WTC11 (cell line): ENCODE measurements around the gene RAB40B. TPM values are rescaled to one million over a fixed set of nuclear protein-coding genes. Genes with fewer than 3 reads are reported as not detected.

Experiments used
- ATAC-seq: fragments of 200-7000 bp; cut with Tn5 transposase; 2 replicates; pipeline ENCODE4 v1.10.0; 2021; ENCODE audit warnings: mild to moderate bottlenecking, moderate library complexity
- CTCF ChIA-PET: fragments of 300-600 bp; sonication (Branson Sonifier 250); formaldehyde crosslinking; loops from one replicate; lab custom pipeline; 2021; ENCODE audit warnings: antibody characterized with exemption; lab: Charles Lee
- POLR2A ChIA-PET: fragments of 350-600 bp; sonication (Branson Sonifier 250); formaldehyde crosslinking; loops from one replicate; lab custom pipeline; 2021; ENCODE audit warnings: antibody characterized with exemption; lab: Charles Lee
- DNase-seq: peaks from one replicate; pipeline ENCODE4 v3.0.0; 2021; ENCODE audit warnings: low spot score
- H3K27ac Mint-ChIP-seq: 2 replicates; pipeline ENCODE4 v1.8.0; 2021; ENCODE audit warnings: mixed read lengths
- H3K27me3 Mint-ChIP-seq: 2 replicates; pipeline ENCODE4 v1.8.0; 2021; ENCODE audit warnings: low read depth, mild to moderate bottlenecking, moderate library complexity, mixed read lengths
- H3K36me3 Mint-ChIP-seq: 2 replicates; pipeline ENCODE4 v1.8.0; 2021; ENCODE audit warnings: mixed read lengths
- H3K4me1 Mint-ChIP-seq: 2 replicates; pipeline ENCODE4 v1.8.0; 2022; ENCODE audit warnings: mixed read lengths
- H3K4me3 Mint-ChIP-seq: 2 replicates; pipeline ENCODE4 v1.8.0; 2021; ENCODE audit warnings: mild to moderate bottlenecking, moderate library complexity, mixed read lengths
- H3K9me3 Mint-ChIP-seq: 2 replicates; pipeline ENCODE4 v1.8.0; 2021; ENCODE audit warnings: mixed read lengths
- ELF4 ChIP-seq: sonication (generic); formaldehyde crosslinking; IDR thresholded peaks from 2 replicates; pipeline ENCODE4 v1.8.1; 2022; ENCODE audit warnings: low read depth, mild to moderate bottlenecking, moderate library complexity, missing genetic modification reagents
- ESRRA ChIP-seq: sonication (generic); formaldehyde crosslinking; IDR thresholded peaks from 2 replicates; pipeline ENCODE4 v1.8.1; 2022; ENCODE audit warnings: mild to moderate bottlenecking, missing genetic modification reagents, borderline replicate concordance
- FOXP4 ChIP-seq: sonication (generic); formaldehyde crosslinking; IDR thresholded peaks from 2 replicates; pipeline ENCODE4 v1.8.0; 2022; ENCODE audit warnings: mild to moderate bottlenecking, missing genetic modification reagents
- HMGA2 ChIP-seq: fragments of 250-450 bp; sonication (Bioruptor Pico); IDR thresholded peaks from 2 replicates; pipeline ENCODE4 v1.4.0; 2021; ENCODE audit warnings: mild to moderate bottlenecking, moderate library complexity
- HMGXB4 ChIP-seq: sonication (generic); formaldehyde crosslinking; IDR thresholded peaks from 2 replicates; pipeline ENCODE4 v1.8.1; 2023; ENCODE audit warnings: mild to moderate bottlenecking, moderate library complexity, missing genetic modification reagents
- MAX ChIP-seq: sonication (generic); formaldehyde crosslinking; IDR thresholded peaks from 2 replicates; pipeline ENCODE4 v1.8.0; 2022; ENCODE audit warnings: mild to moderate bottlenecking, missing genetic modification reagents
- MXD4 ChIP-seq: fragments of 250-450 bp; sonication (Bioruptor Pico); IDR thresholded peaks from 2 replicates; pipeline ENCODE4 v1.8.0; 2021; ENCODE audit warnings: mild to moderate bottlenecking, moderate library complexity, borderline replicate concordance
- NFATC4 ChIP-seq: fragments of 250-450 bp; sonication (Bioruptor Pico); IDR thresholded peaks from 2 replicates; pipeline ENCODE4 v1.9.0; 2021; ENCODE audit warnings: mild to moderate bottlenecking
- PREB ChIP-seq: sonication (generic); formaldehyde crosslinking; IDR thresholded peaks from 2 replicates; pipeline ENCODE4 v1.8.1; 2022; ENCODE audit warnings: mild to moderate bottlenecking, missing genetic modification reagents, moderate library complexity, borderline replicate concordance
- PRRX2 ChIP-seq: fragments of 250-450 bp; sonication (Bioruptor Pico); IDR thresholded peaks from 2 replicates; pipeline ENCODE4 v1.8.0; 2021; ENCODE audit warnings: mild to moderate bottlenecking
- TCF7 ChIP-seq: sonication (generic); formaldehyde crosslinking; IDR thresholded peaks from 2 replicates; pipeline ENCODE4 v1.8.0; 2022; ENCODE audit warnings: mild to moderate bottlenecking, low read depth, missing genetic modification reagents, moderate library complexity
- ZNF263 ChIP-seq: sonication (generic); formaldehyde crosslinking; IDR thresholded peaks from 2 replicates; pipeline ENCODE4 v1.8.1; 2022; ENCODE audit warnings: low read depth, mild to moderate bottlenecking, moderate library complexity, missing genetic modification reagents
- ZNF317 ChIP-seq: sonication (generic); formaldehyde crosslinking; IDR thresholded peaks from 2 replicates; pipeline ENCODE4 v1.8.1; 2023; ENCODE audit warnings: low read depth, mild to moderate bottlenecking, moderate library complexity, missing genetic modification reagents, borderline replicate concordance
- total RNA-seq: library from RNA; stranded (reverse); gene quantifications from 3 replicates; pipeline ENCODE4 v1.2.3, GENCODE V29; 2021
- TF ChIP-seq, protein P1 (sequence below): sonication (generic); formaldehyde crosslinking; IDR thresholded peaks from 2 replicates; pipeline ENCODE4 v1.8.1; 2022; ENCODE audit warnings: missing genetic modification reagents, borderline replicate concordance
- TF ChIP-seq, protein P2 (sequence below): sonication (generic); formaldehyde crosslinking; conservative IDR thresholded peaks from 2 replicates; pipeline ENCODE4 v1.8.1; 2023; ENCODE audit warnings: mild to moderate bottlenecking, low read depth, missing genetic modification reagents, moderate library complexity
- TF ChIP-seq, protein P3 (sequence below): sonication (generic); formaldehyde crosslinking; IDR thresholded peaks from 2 replicates; pipeline ENCODE4 v1.8.1; 2023; ENCODE audit warnings: mild to moderate bottlenecking, missing genetic modification reagents, moderate library complexity
- TF ChIP-seq, protein P4 (sequence below): sonication (generic); formaldehyde crosslinking; IDR thresholded peaks from 2 replicates; pipeline ENCODE4 v1.8.1; 2022; ENCODE audit warnings: low read depth, mild to moderate bottlenecking, moderate library complexity, missing genetic modification reagents, borderline replicate concordance
- TF ChIP-seq, protein P5 (sequence below): sonication (generic); formaldehyde crosslinking; IDR thresholded peaks from 2 replicates; pipeline ENCODE4 v1.8.0; 2023; ENCODE audit warnings: missing genetic modification reagents
- TF ChIP-seq, protein P6 (sequence below): sonication (generic); formaldehyde crosslinking; IDR thresholded peaks from 2 replicates; pipeline ENCODE4 v1.8.0; 2022; ENCODE audit warnings: mild to moderate bottlenecking, missing genetic modification reagents

Gene RAB40B
- total RNA-seq, 1 experiment from 2014 or later: 3.1 TPM

DNA sequence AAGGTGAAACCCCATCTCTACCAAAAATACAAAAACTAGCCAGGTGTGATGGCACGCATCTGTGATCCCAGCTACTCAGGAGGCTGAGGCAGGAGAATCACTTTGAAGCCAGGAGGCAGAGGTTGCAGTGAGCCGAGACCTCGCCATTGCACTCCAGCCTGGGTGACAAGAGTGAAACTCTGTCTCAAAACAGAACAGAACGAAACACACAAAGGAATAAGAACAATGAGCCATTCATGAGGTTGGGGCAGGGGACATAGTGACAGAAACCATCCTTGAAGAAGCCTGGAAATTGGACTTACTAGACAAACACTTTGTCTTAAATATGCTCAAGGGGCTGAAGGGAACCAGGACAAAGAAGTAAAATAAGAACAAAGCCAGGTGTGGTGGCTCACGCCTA is 89.7 kb downstream of the RAB40B start (continued):
- TF ChIP-seq, protein P1, sequence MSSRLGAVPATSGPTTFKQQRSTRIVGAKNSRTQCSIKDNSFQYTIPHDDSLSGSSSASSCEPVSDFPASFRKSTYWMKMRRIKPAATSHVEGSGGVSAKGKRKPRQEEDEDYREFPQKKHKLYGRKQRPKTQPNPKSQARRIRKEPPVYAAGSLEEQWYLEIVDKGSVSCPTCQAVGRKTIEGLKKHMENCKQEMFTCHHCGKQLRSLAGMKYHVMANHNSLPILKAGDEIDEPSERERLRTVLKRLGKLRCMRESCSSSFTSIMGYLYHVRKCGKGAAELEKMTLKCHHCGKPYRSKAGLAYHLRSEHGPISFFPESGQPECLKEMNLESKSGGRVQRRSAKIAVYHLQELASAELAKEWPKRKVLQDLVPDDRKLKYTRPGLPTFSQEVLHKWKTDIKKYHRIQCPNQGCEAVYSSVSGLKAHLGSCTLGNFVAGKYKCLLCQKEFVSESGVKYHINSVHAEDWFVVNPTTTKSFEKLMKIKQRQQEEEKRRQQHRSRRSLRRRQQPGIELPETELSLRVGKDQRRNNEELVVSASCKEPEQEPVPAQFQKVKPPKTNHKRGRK: no peak
- TF ChIP-seq NFATC4 (CRISPR knock-in tag) (no peak), TCF7 (no peak), ZNF263 (CRISPR knock-in tag) (no peak), PRRX2 (CRISPR knock-in tag) (no peak)
- TF ChIP-seq, protein P2, sequence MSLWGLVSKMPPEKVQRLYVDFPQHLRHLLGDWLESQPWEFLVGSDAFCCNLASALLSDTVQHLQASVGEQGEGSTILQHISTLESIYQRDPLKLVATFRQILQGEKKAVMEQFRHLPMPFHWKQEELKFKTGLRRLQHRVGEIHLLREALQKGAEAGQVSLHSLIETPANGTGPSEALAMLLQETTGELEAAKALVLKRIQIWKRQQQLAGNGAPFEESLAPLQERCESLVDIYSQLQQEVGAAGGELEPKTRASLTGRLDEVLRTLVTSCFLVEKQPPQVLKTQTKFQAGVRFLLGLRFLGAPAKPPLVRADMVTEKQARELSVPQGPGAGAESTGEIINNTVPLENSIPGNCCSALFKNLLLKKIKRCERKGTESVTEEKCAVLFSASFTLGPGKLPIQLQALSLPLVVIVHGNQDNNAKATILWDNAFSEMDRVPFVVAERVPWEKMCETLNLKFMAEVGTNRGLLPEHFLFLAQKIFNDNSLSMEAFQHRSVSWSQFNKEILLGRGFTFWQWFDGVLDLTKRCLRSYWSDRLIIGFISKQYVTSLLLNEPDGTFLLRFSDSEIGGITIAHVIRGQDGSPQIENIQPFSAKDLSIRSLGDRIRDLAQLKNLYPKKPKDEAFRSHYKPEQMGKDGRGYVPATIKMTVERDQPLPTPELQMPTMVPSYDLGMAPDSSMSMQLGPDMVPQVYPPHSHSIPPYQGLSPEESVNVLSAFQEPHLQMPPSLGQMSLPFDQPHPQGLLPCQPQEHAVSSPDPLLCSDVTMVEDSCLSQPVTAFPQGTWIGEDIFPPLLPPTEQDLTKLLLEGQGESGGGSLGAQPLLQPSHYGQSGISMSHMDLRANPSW (CRISPR knock-in tag): no peak

- H3K27ac Mint-ChIP-seq: peak overlapping the region; percentile 9; the same call in 1 of the 2 replicates
- peaks cover 15% of the 10 kb centered on the region for H3K4me1 Mint-ChIP-seq
- no peaks in the 10 kb centered on the region for H3K27me3 Mint-ChIP-seq
- no peaks in the 10 kb centered on the region for H3K9me3 Mint-ChIP-seq
- peaks cover 67% of the 10 kb centered on the region for H3K36me3 Mint-ChIP-seq
- DNase-seq: no peak
- H3K4me3 Mint-ChIP-seq: no peak overlapping the region
- ATAC-seq: no peak; the same call in none of the 2 replicates
- POLR2A ChIA-PET: no interaction called here
- CTCF ChIA-PET: interaction anchor here (0.7 kb wide), 1 partner anchor 125 kb away, joined by 3 read pairs; no protein-coding TSS in a partner anchor
- TF ChIP-seq HMGA2: no peak
- TF ChIP-seq FOXP4 (CRISPR knock-in tag): no peak
- TF ChIP-seq, protein P3, sequence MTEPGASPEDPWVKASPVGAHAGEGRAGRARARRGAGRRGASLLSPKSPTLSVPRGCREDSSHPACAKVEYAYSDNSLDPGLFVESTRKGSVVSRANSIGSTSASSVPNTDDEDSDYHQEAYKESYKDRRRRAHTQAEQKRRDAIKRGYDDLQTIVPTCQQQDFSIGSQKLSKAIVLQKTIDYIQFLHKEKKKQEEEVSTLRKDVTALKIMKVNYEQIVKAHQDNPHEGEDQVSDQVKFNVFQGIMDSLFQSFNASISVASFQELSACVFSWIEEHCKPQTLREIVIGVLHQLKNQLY (CRISPR knock-in tag): no peak
- TF ChIP-seq PREB (CRISPR knock-in tag): no peak
- TF ChIP-seq ESRRA: no peak
- TF ChIP-seq, protein P4, sequence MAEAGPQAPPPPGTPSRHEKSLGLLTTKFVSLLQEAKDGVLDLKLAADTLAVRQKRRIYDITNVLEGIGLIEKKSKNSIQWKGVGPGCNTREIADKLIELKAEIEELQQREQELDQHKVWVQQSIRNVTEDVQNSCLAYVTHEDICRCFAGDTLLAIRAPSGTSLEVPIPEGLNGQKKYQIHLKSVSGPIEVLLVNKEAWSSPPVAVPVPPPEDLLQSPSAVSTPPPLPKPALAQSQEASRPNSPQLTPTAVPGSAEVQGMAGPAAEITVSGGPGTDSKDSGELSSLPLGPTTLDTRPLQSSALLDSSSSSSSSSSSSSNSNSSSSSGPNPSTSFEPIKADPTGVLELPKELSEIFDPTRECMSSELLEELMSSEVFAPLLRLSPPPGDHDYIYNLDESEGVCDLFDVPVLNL: no peak
- TF ChIP-seq MXD4 (CRISPR knock-in tag): no peak
- TF ChIP-seq, protein P5, sequence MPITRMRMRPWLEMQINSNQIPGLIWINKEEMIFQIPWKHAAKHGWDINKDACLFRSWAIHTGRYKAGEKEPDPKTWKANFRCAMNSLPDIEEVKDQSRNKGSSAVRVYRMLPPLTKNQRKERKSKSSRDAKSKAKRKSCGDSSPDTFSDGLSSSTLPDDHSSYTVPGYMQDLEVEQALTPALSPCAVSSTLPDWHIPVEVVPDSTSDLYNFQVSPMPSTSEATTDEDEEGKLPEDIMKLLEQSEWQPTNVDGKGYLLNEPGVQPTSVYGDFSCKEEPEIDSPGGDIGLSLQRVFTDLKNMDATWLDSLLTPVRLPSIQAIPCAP (CRISPR knock-in tag): no peak
- no peak for TF ChIP-seq ZNF317 (CRISPR knock-in tag)
- TF ChIP-seq, protein P6, sequence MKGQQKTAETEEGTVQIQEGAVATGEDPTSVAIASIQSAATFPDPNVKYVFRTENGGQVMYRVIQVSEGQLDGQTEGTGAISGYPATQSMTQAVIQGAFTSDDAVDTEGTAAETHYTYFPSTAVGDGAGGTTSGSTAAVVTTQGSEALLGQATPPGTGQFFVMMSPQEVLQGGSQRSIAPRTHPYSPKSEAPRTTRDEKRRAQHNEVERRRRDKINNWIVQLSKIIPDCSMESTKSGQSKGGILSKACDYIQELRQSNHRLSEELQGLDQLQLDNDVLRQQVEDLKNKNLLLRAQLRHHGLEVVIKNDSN (CRISPR knock-in tag): no peak
- no peak for TF ChIP-seq HMGXB4 (CRISPR knock-in tag)
- TF ChIP-seq ELF4 (CRISPR knock-in tag): no peak
- TF ChIP-seq MAX (CRISPR knock-in tag): no peak
These were observed 92.4 kb downstream of the RAB40B start for GRCh38 chr17:82605939-82606600.
